GM19468 (cell line): ENCODE data around the gene FBXO17.
A peak's percentile ranks its signal among the peaks of the same experiment; 100 is the strongest.

Experiments used
- ATAC-seq: cut with Tn5 transposase; IDR thresholded peaks from one replicate; pipeline ENCODE4 v1.9.1; 2021; ENCODE audit warnings: mild to moderate bottlenecking, moderate library complexity, moderate number of reproducible peaks; ENCODE audit not compliant: unreplicated experiment; ENCODE audit errors: extremely low read depth

Gene FBXO17

GRCh38 chr19:38899447-38900201 lies 75.9 kb downstream of the FBXO17 start, which contains the start of the genes NFKBIB and SIRT2:
NFKBIB (plus strand) TSS chr19:38899969; CDS start chr19:38900033, 64 bp downstream.
SIRT2 (minus strand) TSS chr19:38899618; CDS start chr19:38899521, 97 bp downstream.
- ATAC-seq: peak; percentile 89

- ATAC-seq: no peak
Measured at GRCh38 chr19:38898788-38899446, 76.6 kb downstream of the FBXO17 start.

- ATAC-seq: no peak
Measured at GRCh38 chr19:38894968-38895367, 80.6 kb downstream of the FBXO17 start.

GRCh38 chr19:38893341-38893771 lies 82.2 kb downstream of the FBXO17 start:
- no peak for ATAC-seq

GRCh38 chr19:38892841-38893240 lies 82.7 kb downstream of the FBXO17 start:
- no peak for ATAC-seq

GRCh38 chr19:38891771-38892170 lies 83.8 kb downstream of the FBXO17 start:
- ATAC-seq: no peak
